NCI-H146 (cell line): ENCODE data around the gene ITGBL1.
A peak's percentile ranks its signal among the peaks of the same experiment; 100 is the strongest.

ENCODE experiments used
- DNase-seq: peaks from one replicate; lab custom pipeline; 2025; lab: John Stamatoyannopoulos, UW

ITGBL1 gene

DNA sequence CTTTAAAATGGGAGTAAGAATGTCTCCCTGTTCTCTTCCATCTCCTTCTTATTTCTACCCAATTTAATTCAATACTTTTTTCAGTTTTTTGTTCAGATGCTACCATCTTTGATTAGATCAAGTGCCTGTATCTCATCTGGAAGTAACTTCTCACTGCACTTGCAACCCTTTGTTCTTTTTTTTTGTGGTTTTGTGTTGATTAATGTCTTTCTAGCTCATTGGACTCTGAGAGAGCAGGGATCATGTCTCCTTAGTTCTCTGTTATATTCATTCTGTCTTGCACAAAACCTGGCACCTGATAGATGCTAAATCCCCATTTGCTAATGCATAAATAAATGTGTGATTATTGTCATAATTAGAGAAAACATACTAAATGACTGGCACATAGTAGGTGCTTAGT, 834 bp upstream of the ITGBL1 start:
- DNase-seq: no peak

- DNase-seq: peak; percentile 78
These were observed 1.3 kb downstream of the ITGBL1 start for GRCh38 chr13:101453784-101454201.

GRCh38 chr13:101454767-101455166, 2.3 kb downstream of the ITGBL1 start:
- DNase-seq: no peak

DNA sequence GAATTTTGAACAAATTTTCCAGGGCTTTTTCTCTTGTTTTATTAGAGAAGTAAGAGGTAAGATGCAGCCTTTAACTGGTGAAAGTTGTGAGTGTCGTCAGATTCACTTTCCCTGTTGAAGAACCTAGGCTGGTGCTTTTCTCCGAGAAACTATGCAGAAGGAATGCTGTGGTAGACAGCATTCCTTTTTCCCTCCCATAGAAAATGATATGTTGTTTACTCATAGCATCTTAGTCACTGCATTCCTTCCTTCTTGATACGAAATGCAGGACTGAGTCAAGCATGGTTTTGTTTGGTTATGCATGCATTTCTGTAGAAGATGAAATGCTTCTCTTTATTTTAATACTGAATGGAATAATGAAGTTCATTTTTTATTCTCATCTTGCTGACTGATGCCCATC, 3.4 kb downstream of the ITGBL1 start:
- DNase-seq: no peak

- DNase-seq: no peak
These were observed 4.7 kb downstream of the ITGBL1 start for GRCh38 chr13:101457176-101457575.

DNA sequence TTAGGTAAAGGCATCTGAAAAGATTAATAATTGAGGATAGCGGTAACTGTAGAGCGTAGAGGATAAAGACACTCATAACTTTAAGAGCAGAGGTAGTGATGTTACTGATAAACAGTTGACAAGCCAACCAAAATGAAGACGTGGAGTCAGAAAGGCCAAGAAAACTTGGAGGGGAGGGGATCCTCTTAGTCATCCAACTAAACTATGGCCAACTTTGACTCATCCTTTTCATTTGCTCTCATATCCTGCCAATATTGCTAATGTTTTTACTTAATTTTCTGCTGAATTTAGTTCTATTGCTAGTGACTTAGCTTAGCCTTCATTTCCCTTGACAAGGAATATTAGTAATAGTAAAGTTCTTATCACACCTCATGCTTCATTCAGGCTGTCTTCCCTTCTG, 13.4 kb downstream of the ITGBL1 start:
- DNase-seq: no peak

- DNase-seq: no peak
These were observed 14.9 kb downstream of the ITGBL1 start for GRCh38 chr13:101467415-101467814.

DNA sequence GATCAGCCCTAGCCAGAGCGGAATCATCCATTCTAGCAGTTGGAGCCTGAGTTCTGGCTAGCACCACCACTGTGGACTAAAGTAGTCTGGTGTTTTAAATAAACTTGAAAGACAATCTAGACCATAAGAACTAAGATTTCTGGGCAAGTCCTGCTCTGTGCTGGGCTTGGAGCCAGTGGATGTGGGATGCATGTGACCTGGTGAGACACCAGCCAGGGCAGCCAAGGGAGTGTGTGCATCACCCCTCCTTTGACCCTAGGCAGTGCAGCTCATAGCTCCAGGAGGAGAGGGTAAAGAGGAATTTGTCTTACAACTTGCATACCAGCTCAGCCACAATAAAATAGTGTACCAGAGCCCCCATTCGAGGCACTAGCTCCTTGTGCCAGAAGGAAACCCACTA, 21.0 kb downstream of the ITGBL1 start:
- no peak for DNase-seq

DNA sequence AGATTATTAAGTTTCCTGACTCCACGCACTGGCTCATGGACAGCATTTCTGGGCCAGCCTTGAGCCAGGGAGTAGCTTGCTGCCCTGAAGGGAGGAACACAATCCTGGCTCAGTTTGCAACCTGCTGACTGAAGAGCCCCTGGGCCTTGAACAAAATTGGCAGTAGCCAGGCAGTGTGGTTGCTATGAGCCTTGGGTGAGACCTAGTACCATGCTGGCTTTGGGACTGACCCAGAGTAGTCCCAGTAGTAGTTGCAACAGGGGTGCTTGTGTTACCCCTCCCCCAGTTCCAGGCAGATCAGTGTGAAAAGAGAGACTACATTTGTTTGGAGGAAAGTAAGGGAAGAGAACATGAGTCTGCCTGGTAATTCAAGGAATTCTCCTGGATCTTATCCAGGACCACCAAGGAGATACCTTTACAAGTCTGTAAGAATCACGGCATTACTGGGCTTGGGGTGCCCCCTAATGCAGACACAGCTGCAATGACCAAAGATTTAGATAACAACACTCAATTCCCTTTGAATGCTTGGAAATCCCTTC, 22.0 kb downstream of the ITGBL1 start:
- DNase-seq: peak; percentile 48

DNA sequence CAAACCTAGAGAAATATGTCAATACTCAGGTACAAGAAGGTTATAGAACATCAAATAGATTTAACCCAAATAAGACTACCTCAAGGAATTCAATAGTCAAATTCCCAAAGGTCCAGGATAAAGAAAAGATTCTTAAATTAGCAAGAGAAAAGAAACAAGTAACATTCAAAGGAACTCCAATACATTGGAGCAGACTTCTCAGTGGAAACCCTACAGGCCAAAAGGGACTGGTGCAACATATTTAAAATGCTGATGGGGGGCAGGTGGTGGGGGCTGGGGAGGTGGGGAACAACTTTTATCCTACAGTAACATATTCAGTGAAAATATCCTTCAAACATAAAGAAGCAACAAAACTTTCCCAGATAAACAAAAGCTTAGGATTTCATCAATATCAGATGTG, 23.1 kb downstream of the ITGBL1 start:
- DNase-seq: no peak

GRCh38 chr13:101481421-101481820, 28.9 kb downstream of the ITGBL1 start:
- no peak for DNase-seq

- peak; percentile 79 for DNase-seq
These were observed 34.4 kb downstream of the ITGBL1 start for GRCh38 chr13:101486708-101487437.

DNA sequence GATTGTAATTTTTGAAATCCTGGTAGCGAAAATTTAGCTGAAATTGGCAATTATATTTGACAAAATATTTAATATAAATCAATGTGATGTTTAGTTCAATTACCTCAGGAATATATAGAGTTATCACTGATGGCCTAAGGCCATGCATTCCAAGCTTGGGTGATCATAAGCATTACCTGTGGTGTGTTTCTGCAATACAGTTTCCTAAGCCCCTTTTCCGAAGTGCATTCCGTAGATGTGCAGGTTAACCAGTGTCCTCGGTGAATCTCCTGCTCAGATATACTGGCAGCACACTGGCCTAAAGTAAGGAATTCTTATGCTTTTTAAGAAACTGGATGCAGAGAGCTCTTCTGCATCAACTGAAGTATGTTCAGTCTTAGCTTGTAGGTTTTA, 35.0 kb downstream of the ITGBL1 start:
- DNase-seq: peak; percentile 13

GRCh38 chr13:101488734-101489133, 36.3 kb downstream of the ITGBL1 start:
- DNase-seq: no peak

DNA sequence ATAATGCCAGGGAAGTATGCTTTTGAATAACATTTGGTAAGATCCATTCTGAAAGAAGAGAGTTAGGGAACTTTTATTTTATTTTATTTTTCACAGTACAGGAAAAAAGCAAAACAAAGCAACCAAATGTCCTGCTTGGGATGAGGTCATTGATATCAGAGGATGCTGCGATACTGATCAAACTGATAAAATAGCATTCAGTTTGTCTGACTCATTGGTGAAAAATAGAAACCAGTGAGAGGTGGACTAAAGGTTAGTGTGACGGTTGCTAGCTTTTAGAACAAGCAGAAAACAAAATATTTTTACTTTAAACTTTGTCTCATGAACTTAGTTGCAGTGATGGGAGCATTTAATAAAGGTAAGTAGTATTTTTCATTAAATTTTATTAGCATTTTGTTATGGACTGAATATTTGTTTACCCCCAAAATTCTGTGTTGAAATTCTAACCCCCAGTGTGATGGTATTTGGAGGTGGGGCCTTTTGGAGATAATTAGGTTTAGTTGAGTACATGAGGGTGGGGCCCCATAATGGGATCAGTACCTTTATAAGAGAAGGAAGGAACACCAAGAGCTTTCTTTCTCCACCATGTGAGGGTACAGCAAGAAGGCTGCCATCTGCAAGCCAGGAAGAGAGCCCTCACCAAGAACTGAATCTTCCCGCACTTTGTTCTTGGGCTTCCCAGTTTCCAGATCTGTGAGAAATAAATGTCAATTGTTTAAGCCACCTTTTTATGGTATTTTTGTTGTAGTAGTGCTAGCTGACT, 37.3 kb downstream of the ITGBL1 start:
- no peak for DNase-seq

- no peak for DNase-seq
These were observed 38.0 kb downstream of the ITGBL1 start for GRCh38 chr13:101490406-101491015.

GRCh38 chr13:101492251-101492910, 39.9 kb downstream of the ITGBL1 start:
- no peak for DNase-seq

GRCh38 chr13:101493541-101493940, 41.1 kb downstream of the ITGBL1 start:
- DNase-seq: no peak

GRCh38 chr13:101499406-101499805, 46.9 kb downstream of the ITGBL1 start:
- no peak for DNase-seq

DNA sequence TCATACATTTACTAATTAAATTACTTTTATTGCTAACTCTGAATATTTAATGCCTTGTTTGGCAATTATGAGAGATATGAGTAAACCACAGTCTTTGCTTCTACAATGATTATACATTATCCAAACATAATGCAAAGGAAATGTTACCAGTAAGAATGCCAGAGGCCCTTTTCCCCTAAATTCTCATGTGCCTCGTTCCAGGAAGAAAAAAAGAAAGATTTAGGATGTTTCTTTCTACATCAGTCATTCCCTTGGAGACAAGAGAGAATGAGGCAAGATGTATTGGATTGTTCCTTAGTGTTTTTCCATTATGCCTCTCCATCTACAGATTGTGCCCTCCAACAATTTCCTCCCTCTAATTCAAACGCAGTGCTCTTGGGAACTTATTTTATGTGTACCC, 50.1 kb downstream of the ITGBL1 start:
- DNase-seq: no peak

DNA sequence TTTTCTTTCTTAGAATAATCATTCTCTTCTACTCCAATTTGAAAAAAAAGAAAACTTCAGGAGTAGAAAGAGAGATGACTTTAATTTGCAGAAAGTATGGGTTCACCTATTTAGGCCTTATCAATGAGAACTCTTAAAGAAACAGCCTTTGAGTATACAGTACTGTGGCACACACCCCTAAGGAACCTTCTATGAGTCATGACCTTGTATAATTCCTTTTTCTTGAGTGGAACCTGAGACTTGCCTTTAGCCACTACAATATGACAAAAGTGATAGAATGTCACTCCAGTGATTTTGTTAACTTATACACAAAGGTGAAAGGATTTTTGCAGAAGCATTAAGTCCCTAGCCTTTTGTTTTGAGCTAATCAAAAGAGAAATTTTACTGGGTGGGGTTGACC, 58.7 kb downstream of the ITGBL1 start:
- DNase-seq: no peak

DNA sequence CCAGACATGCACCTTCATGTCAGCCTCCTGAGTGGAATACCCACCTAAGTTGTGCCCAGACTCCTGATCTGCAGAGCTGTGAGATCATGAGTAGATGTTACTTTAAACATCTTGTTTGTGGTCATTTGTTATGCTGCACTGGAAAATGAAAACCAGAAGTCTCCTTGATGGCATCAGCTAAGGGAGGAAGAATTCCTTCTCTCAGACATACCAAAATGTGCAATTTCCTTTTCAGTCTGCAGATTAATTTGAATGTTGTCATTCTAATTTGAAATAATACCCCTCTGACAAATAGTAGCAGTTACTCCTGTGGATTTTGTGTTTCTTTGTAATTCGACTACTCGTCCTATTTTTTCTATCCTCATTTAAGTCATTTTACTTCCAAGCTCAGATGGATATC, 59.3 kb downstream of the ITGBL1 start:
- DNase-seq: no peak
